MM.1S (cell line): ENCODE data around the gene GGTA1.

Experiments used
- CTCF ChIP-seq: fragments of 300-600 bp; sonication (generic); IDR thresholded peaks from 2 replicates; pipeline ENCODE4 v1.5.1; 2016; ENCODE audit warnings: antibody characterized with exemption, low read length, mixed read lengths
- EZH2 ChIP-seq: fragments of 300-600 bp; sonication (generic); optimal IDR thresholded peaks from 2 replicates; pipeline ENCODE3; 2017; ENCODE audit warnings: low read depth, mild to moderate bottlenecking, antibody characterized with exemption, low read length, mixed read lengths

DNA sequence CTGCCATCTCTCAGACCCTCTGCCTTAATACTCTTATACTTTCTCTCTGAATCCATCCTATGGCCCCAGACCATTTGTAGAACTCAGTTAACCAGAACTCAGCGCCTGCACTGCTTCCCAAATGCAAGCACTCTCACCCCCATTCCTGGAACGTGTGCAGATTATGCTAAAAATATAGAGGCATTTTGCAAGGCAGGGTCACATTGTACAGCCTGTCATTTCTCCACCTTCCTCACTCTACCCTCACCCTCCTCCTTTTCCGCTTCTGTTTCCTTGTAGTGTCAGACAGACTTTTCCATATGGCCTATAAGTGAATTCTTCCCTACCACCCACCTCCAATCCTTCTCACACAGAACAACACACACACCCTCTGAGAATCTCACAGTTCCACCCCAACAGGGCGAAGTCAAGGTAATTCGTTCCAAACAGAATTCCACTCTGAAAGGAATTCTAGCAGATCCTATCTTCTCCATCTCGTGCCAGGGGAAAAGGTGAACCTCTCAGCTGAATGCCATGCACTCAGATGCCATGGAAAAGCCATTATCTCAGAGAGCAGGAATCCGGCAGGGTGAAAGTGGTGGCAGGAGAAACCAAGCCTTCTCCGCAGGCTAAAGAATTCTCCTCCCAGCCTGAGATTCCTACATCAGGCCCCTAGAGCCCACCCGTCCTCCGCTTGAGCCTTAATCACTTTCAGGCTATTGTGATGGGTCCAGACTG is 25.3 kb downstream of the GGTA1 start:
- no peak for TF ChIP-seq CTCF
- TF ChIP-seq EZH2: no peak
